Right atrium auricular region (tissue), 2 donors: Measurements from ENCODE around the gene DCHS1. TPM values are rescaled to one million over a fixed set of nuclear protein-coding genes. Genes with fewer than 3 reads are reported as not detected.

Source experiments
- DNase-seq: peaks from one replicate; pipeline ENCODE4 v3.0.0-alpha.2; 2019; ENCODE audit warnings: low spot score
- H3K27ac ChIP-seq, 2 donors: fragments of 200-600 bp; sonication (generic); 1 replicate in 1 of 2; 2 replicates in 1 of 2; pipeline ENCODE4 v1.5.1; 2016 to 2019
- H3K27me3 ChIP-seq, 2 donors: fragments of 200-600 bp; sonication (generic); one replicate each; pipeline versions ENCODE4 v1.5.1 to v1.6.0; 2017 to 2019
- H3K36me3 ChIP-seq: fragments of 200-600 bp; sonication (generic); one replicate; pipeline ENCODE4 v1.5.1; 2016
- H3K4me1 ChIP-seq, 2 donors: fragments of 200-600 bp; sonication (generic); one replicate each; pipeline versions ENCODE4 v1.5.1 to v1.6.0; 2017 to 2019
- H3K4me3 ChIP-seq, 2 donors: fragments of 200-600 bp; sonication (generic); 1 replicate in 1 of 2; 2 replicates in 1 of 2; pipeline ENCODE4 v1.5.1; 2017 to 2019; ENCODE audit warnings: mild to moderate bottlenecking in 1 of 2, moderate library complexity in 1 of 2
- H3K9me3 ChIP-seq, 2 donors: fragments of 200-600 bp; sonication (generic); one replicate each; pipeline ENCODE4 v1.5.1; 2019
- total RNA-seq, 2 donors: library from RNA; depleted of rRNA; stranded (reverse); fragments of >200 nt; gene quantifications; one replicate each; pipeline ENCODE4 v1.1.0, GENCODE V29; 2016
- TF ChIP-seq, protein P1 (sequence below), 2 donors: fragments of 200-600 bp; sonication (generic); IDR thresholded peaks; one replicate each; pipeline ENCODE4 v1.5.1; 2019; ENCODE audit warnings: antibody characterized with exemption in 2 of 2

The DCHS1 gene
- total RNA-seq, 2 donors from 2014 or later: 9.3 to 23.0 TPM

DNA sequence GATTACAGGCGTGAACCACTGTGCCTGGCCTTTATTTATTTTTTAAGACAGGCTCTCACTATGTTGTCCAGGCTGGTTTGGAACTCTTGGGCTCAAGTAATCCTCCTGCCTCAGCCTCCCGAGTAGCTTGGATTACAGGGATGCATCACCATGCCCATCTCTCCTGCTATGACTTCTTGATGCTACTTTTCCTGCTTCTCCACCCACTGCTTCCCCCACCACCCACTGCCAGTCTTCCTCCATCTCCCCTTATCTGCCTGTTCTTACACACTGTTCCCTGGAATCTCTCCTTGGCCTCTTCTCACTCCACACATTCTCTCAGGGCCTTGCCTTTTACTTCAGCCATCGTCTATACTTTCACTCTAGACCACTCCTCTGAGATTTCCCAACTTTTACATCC, 19.1 kb downstream of the DCHS1 start:
- H3K4me1 ChIP-seq: peaks cover 0 to 62% of the 10 kb centered on the region in 2 donors
- no peak for DNase-seq
- H3K27me3 ChIP-seq: no peaks in the 10 kb centered on the region
- TF ChIP-seq, protein P1, sequence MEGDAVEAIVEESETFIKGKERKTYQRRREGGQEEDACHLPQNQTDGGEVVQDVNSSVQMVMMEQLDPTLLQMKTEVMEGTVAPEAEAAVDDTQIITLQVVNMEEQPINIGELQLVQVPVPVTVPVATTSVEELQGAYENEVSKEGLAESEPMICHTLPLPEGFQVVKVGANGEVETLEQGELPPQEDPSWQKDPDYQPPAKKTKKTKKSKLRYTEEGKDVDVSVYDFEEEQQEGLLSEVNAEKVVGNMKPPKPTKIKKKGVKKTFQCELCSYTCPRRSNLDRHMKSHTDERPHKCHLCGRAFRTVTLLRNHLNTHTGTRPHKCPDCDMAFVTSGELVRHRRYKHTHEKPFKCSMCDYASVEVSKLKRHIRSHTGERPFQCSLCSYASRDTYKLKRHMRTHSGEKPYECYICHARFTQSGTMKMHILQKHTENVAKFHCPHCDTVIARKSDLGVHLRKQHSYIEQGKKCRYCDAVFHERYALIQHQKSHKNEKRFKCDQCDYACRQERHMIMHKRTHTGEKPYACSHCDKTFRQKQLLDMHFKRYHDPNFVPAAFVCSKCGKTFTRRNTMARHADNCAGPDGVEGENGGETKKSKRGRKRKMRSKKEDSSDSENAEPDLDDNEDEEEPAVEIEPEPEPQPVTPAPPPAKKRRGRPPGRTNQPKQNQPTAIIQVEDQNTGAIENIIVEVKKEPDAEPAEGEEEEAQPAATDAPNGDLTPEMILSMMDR (IDR thresholded peaks at IDR 0.05): no peak
- H3K4me3 ChIP-seq: no peak overlapping the region
- H3K36me3 ChIP-seq: peaks cover 38% of the 10 kb centered on the region
- H3K27ac ChIP-seq: no peak overlapping the region
- no peaks in the 10 kb centered on the region for H3K9me3 ChIP-seq

DNA sequence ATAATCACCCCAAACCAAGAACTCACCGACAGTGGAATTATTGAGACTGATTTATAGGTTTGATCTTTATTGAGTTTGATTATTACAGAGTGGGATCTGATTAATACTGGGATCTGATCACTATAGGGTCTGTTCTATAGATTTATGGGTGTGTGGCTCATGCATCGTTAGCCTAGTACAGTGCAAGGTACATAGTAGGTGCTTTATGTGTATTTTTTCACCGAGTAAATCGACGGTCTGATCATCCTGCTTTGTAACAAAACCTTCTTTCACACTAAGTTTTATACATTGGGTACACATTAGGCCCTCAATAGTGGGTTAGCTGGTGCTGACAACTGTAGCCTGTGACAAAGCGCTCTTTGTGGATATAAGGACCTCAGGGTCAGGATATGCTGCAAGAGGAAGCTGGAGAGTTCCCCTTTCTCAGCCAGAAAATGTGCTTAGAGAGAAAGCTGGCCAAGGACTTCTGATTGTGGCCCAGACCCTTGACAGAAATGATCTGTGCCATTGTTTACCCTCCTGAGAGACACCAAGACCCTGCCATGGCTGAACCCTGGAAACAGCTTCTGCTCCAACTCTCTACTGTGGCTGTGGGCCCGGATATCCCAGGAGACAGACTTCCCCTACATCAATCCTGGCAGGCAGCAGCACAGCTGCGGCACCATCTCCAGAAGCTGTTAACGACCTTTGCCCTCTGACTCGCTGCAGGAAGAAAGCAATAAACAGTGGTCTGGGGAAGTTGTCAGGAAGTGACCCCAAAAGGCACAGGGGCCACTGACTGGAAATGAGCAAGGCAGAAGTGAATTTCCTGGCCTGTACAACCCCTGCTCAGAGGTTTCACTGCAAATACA, 20.3 kb downstream of the DCHS1 start:
- Histone ChIP-seq H3K27ac (peak overlapping the region; percentile 44 to 64), H3K36me3 (peaks cover 31% of the 10 kb centered on the region), H3K27me3 (no peaks in the 10 kb centered on the region), H3K4me1 (peaks cover 0 to 62% of the 10 kb centered on the region in 2 donors), H3K9me3 (no peaks in the 10 kb centered on the region), H3K4me3 (no peak overlapping the region)
- no peak for DNase-seq
- TF ChIP-seq, protein P1 (IDR thresholded peaks at IDR 0.05): no peak

- no peaks in the 10 kb centered on the region for H3K9me3 ChIP-seq
- no peak overlapping the region for H3K4me3 ChIP-seq
- no peak for DNase-seq
- H3K27ac ChIP-seq: peak overlapping the region in 1 of 2 donors; percentile 64
- TF ChIP-seq, protein P1 (IDR thresholded peaks at IDR 0.05): no peak
- H3K4me1 ChIP-seq: peaks cover 0 to 62% of the 10 kb centered on the region in 2 donors
- H3K27me3 ChIP-seq: no peaks in the 10 kb centered on the region
- H3K36me3 ChIP-seq: peaks cover 29% of the 10 kb centered on the region
These were observed 21.1 kb downstream of the DCHS1 start for GRCh38 chr11:6634534-6634933.

DNA sequence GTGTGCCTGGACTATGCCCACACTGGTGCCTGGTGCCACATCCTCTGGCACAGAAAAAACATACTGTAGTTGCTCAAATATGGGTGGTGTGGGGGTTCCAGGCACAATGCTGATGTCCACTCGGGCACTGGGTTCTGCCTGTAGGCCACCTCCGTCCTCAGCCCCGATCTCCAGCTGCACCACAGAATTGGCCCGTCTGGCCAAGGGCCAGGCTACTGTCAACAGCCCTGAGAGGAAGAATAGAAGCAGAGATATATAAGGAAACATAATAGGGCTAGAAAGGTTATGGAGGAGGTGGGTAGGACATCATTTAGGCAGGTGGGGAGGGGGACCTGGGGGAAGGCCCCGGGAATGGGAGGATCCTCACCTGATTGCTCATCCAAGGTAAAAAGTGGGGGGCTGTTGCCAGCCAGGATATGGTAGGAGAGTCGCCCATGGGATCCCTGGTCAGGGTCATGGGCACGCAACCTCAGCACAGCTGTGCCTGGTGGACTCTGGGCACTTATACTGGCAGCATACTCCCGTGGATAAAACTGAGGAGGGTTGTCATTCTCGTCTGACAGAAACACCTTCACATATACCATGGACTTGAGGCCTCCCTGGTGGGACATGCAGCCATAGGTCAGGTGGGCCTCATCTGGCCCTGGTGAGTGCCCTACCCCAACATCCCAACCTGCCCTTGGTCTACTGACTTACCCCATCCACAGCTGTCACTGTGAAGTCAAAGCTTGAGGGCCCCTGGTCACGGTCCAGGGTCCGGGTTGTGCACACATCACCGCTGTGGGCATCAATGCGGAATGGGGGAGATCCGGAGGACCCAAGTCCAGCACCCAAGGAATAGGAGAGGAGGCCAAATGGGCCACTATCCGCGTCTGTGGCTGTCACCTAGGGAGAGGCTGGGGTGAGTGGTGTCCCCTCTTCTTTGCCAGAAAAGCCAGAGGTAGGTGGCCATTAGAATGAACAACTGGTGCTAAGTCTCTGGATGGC, 21.9 kb downstream of the DCHS1 start:
- H3K27ac ChIP-seq: no peak overlapping the region
- H3K27me3 ChIP-seq: no peaks in the 10 kb centered on the region
- H3K4me3 ChIP-seq: no peak overlapping the region
- H3K36me3 ChIP-seq: peaks cover 35% of the 10 kb centered on the region
- no peak for DNase-seq
- H3K4me1 ChIP-seq: peaks cover 0 to 54% of the 10 kb centered on the region in 2 donors
- no peaks in the 10 kb centered on the region for H3K9me3 ChIP-seq
- TF ChIP-seq, protein P1 (IDR thresholded peaks at IDR 0.05): no peak

- no peak overlapping the region for H3K4me3 ChIP-seq
- no peak overlapping the region for H3K27ac ChIP-seq
- H3K36me3 ChIP-seq: peaks cover 35% of the 10 kb centered on the region
- H3K27me3 ChIP-seq: no peaks in the 10 kb centered on the region
- H3K4me1 ChIP-seq: peaks cover 0 to 41% of the 10 kb centered on the region in 2 donors
- no peak for DNase-seq
- no peaks in the 10 kb centered on the region for H3K9me3 ChIP-seq
- TF ChIP-seq, protein P1 (IDR thresholded peaks at IDR 0.05): no peak
These were observed 23.2 kb downstream of the DCHS1 start for GRCh38 chr11:6632116-6633073.
